KOPT-K1 (cell line): ENCODE measurements around the gene ANKK1.

ENCODE experiments used
- H3K27ac ChIP-seq: fragments of 200-600 bp; sonication (generic); 2 replicates; pipeline ENCODE4 v1.5.1; 2016; ENCODE audit warnings: antibody characterized with exemption, mild to moderate bottlenecking, low read depth, low read length; ENCODE audit not compliant: poor library complexity, severe bottlenecking
- H3K36me3 ChIP-seq: fragments of 200-600 bp; sonication (generic); 2 replicates; pipeline ENCODE4 v1.5.1; 2017; ENCODE audit warnings: antibody characterized with exemption, mild to moderate bottlenecking, low read length, moderate library complexity; ENCODE audit not compliant: insufficient read depth
- H3K9me3 ChIP-seq: fragments of 200-600 bp; sonication (generic); 2 replicates; pipeline ENCODE4 v1.5.1; 2017; ENCODE audit warnings: antibody characterized with exemption, low read length, mild to moderate bottlenecking; ENCODE audit not compliant: insufficient read depth, poor library complexity, severe bottlenecking

Gene ANKK1

GRCh38 chr11:113410414-113411135 lies 23.0 kb downstream of the ANKK1 start:
- Histone ChIP-seq H3K36me3 (no peaks in the 10 kb centered on the region), H3K27ac (no peak overlapping the region), H3K9me3 (no peaks in the 10 kb centered on the region)

- no peaks in the 10 kb centered on the region for H3K36me3 ChIP-seq
- H3K9me3 ChIP-seq: no peaks in the 10 kb centered on the region
- no peak overlapping the region for H3K27ac ChIP-seq
Measured at GRCh38 chr11:113411536-113411935, 24.0 kb downstream of the ANKK1 start.

- Histone ChIP-seq H3K27ac (no peak overlapping the region), H3K9me3 (no peaks in the 10 kb centered on the region), H3K36me3 (no peaks in the 10 kb centered on the region)
Measured at GRCh38 chr11:113412675-113413074, 25.1 kb downstream of the ANKK1 start.

GRCh38 chr11:113415343-113415742 lies 27.8 kb downstream of the ANKK1 start:
- no peaks in the 10 kb centered on the region for H3K9me3 ChIP-seq
- no peaks in the 10 kb centered on the region for H3K36me3 ChIP-seq
- no peak overlapping the region for H3K27ac ChIP-seq

- Histone ChIP-seq H3K9me3 (no peaks in the 10 kb centered on the region), H3K27ac (no peak overlapping the region), H3K36me3 (no peaks in the 10 kb centered on the region)
Measured at GRCh38 chr11:113417428-113417827, 29.8 kb downstream of the ANKK1 start.

GRCh38 chr11:113419454-113420003 lies 31.9 kb downstream of the ANKK1 start:
- no peaks in the 10 kb centered on the region for H3K9me3 ChIP-seq
- H3K27ac ChIP-seq: no peak overlapping the region
- H3K36me3 ChIP-seq: no peaks in the 10 kb centered on the region

- H3K36me3 ChIP-seq: no peaks in the 10 kb centered on the region
- H3K27ac ChIP-seq: no peak overlapping the region
- H3K9me3 ChIP-seq: no peaks in the 10 kb centered on the region
Measured at GRCh38 chr11:113420808-113421207, 33.2 kb downstream of the ANKK1 start.

GRCh38 chr11:113426686-113427085 lies 39.1 kb downstream of the ANKK1 start:
- Histone ChIP-seq H3K9me3 (no peaks in the 10 kb centered on the region), H3K27ac (no peak overlapping the region), H3K36me3 (no peaks in the 10 kb centered on the region)

GRCh38 chr11:113431746-113432145 lies 44.2 kb downstream of the ANKK1 start:
- Histone ChIP-seq H3K27ac (no peak overlapping the region), H3K9me3 (no peaks in the 10 kb centered on the region), H3K36me3 (no peaks in the 10 kb centered on the region)

- Histone ChIP-seq H3K27ac (no peak overlapping the region), H3K9me3 (no peaks in the 10 kb centered on the region), H3K36me3 (no peaks in the 10 kb centered on the region)
Measured at GRCh38 chr11:113435190-113435968, 47.8 kb downstream of the ANKK1 start.

- H3K9me3 ChIP-seq: no peaks in the 10 kb centered on the region
- H3K36me3 ChIP-seq: no peaks in the 10 kb centered on the region
- H3K27ac ChIP-seq: no peak overlapping the region
Measured at GRCh38 chr11:113436672-113437252, 49.2 kb downstream of the ANKK1 start.

GRCh38 chr11:113440816-113441215 lies 53.2 kb downstream of the ANKK1 start:
- no peaks in the 10 kb centered on the region for H3K9me3 ChIP-seq
- H3K36me3 ChIP-seq: no peaks in the 10 kb centered on the region
- H3K27ac ChIP-seq: no peak overlapping the region

GRCh38 chr11:113444502-113445123 lies 57.0 kb downstream of the ANKK1 start:
- H3K27ac ChIP-seq: no peak overlapping the region

GRCh38 chr11:113446112-113446511 lies 58.5 kb downstream of the ANKK1 start:
- Histone ChIP-seq H3K9me3 (no peaks in the 10 kb centered on the region), H3K27ac (no peak overlapping the region), H3K36me3 (no peaks in the 10 kb centered on the region)

More at GRCh38 chr11:113444502-113445123, 57.0 kb downstream of the ANKK1 start:
- H3K36me3 ChIP-seq: no peaks in the 10 kb centered on the region
- no peaks in the 10 kb centered on the region for H3K9me3 ChIP-seq

GRCh38 chr11:113446938-113447337 lies 59.4 kb downstream of the ANKK1 start:
- H3K36me3 ChIP-seq: no peaks in the 10 kb centered on the region
- H3K27ac ChIP-seq: no peak overlapping the region
- H3K9me3 ChIP-seq: no peaks in the 10 kb centered on the region
